ENCODE data around the gene SBF1. TPM values are rescaled to one million over a fixed set of nuclear protein-coding genes. Genes with fewer than 3 reads are reported as not detected.

Gene SBF1
- total RNA-seq, 1 donor from 2014 or later, result 206 TPM

GRCh38 chr22:50513175-50513574 lies 38.3 kb upstream of the SBF1 start:
- peaks cover 6% of the 10 kb centered on the region for H3K27me3 Mint-ChIP-seq (ENCODE audit: unreplicated experiment)
- no peaks in the 10 kb centered on the region for H3K36me3 Mint-ChIP-seq (ENCODE audit: unreplicated experiment)
- no peak overlapping the region for H3K27ac Mint-ChIP-seq (ENCODE audit: unreplicated experiment)

GRCh38 chr22:50508897-50509296 lies 34.1 kb upstream of the SBF1 start:
- Mint-ChIP-seq H3K36me3 (ENCODE audit: unreplicated experiment) (no peaks in the 10 kb centered on the region), H3K9me3 (ENCODE audit: unreplicated experiment) (peaks cover 4% of the 10 kb centered on the region), H3K27ac (ENCODE audit: unreplicated experiment) (peak overlapping the region; percentile 72), H3K27me3 (ENCODE audit: unreplicated experiment) (peaks cover 7% of the 10 kb centered on the region), H3K4me3 (ENCODE audit: unreplicated experiment) (peak overlapping the region; percentile 91), H3K4me1 (ENCODE audit: low read depth, unreplicated experiment) (peaks cover 3% of the 10 kb centered on the region)
- no peak for DNase-seq
- TF ChIP-seq CTCF (IDR thresholded peaks at IDR 0.05; ENCODE audit: partially characterized antibody, unreplicated experiment), result no peak

More at GRCh38 chr22:50513175-50513574, 38.3 kb upstream of the SBF1 start:
- H3K4me1 Mint-ChIP-seq (ENCODE audit: low read depth, unreplicated experiment), result peaks cover 3% of the 10 kb centered on the region
- no peak for TF ChIP-seq CTCF (IDR thresholded peaks at IDR 0.05; ENCODE audit: partially characterized antibody, unreplicated experiment)
- no peak for DNase-seq
- peaks cover 5% of the 10 kb centered on the region for H3K9me3 Mint-ChIP-seq (ENCODE audit: unreplicated experiment)
- no peak overlapping the region for H3K4me3 Mint-ChIP-seq (ENCODE audit: unreplicated experiment)

GRCh38 chr22:50507991-50508884 lies 33.4 kb upstream of the SBF1 start, which contains the start of gene NCAPH2:
NCAPH2 (plus strand) TSS chr22:50508224; CDS start chr22:50508338, 114 bp downstream.
- peaks cover 4% of the 10 kb centered on the region for H3K9me3 Mint-ChIP-seq (ENCODE audit: unreplicated experiment)
- peak within 1 kb of the TSS; percentile 72 for H3K27ac Mint-ChIP-seq (ENCODE audit: unreplicated experiment)
- peaks cover 5% of the 10 kb centered on the region for H3K27me3 Mint-ChIP-seq (ENCODE audit: unreplicated experiment)
- H3K4me1 Mint-ChIP-seq (ENCODE audit: low read depth, unreplicated experiment), result peaks cover 3% of the 10 kb centered on the region
- peak; percentile 97 for DNase-seq
- TF ChIP-seq CTCF (IDR thresholded peaks at IDR 0.05; ENCODE audit: partially characterized antibody, unreplicated experiment), result no peak
- H3K36me3 Mint-ChIP-seq (ENCODE audit: unreplicated experiment), result no peaks in the 10 kb centered on the region
- H3K4me3 Mint-ChIP-seq (ENCODE audit: unreplicated experiment), result peak within 1 kb of the TSS; percentile 91

GRCh38 chr22:50507421-50507990 lies 32.7 kb upstream of the SBF1 start, which contains the start of gene LMF2:
LMF2 (minus strand) TSS chr22:50507702; CDS start chr22:50507675, 27 bp downstream.
- TF ChIP-seq CTCF (IDR thresholded peaks at IDR 0.05; ENCODE audit: partially characterized antibody, unreplicated experiment), result no peak
- peak within 1 kb of the TSS; percentile 91 for H3K4me3 Mint-ChIP-seq (ENCODE audit: unreplicated experiment)
- peaks cover 3% of the 10 kb centered on the region for H3K4me1 Mint-ChIP-seq (ENCODE audit: low read depth, unreplicated experiment)
- H3K27me3 Mint-ChIP-seq (ENCODE audit: unreplicated experiment), result peaks cover 5% of the 10 kb centered on the region
- no peaks in the 10 kb centered on the region for H3K36me3 Mint-ChIP-seq (ENCODE audit: unreplicated experiment)
- DNase-seq, result peak; percentile 94
- H3K27ac Mint-ChIP-seq (ENCODE audit: unreplicated experiment), result peak within 1 kb of the TSS; percentile 72
- peaks cover 4% of the 10 kb centered on the region for H3K9me3 Mint-ChIP-seq (ENCODE audit: unreplicated experiment)

Data from glutamatergic neuron (in vitro differentiated cells).